Measurements from ENCODE around the gene JAM2. TPM values are rescaled to one million over a fixed set of nuclear protein-coding genes. Genes with fewer than 3 reads are reported as not detected.

The JAM2 gene
- total RNA-seq, 3 donors from 2014 or later (not counting 1 experiment from before 2014, with no cell fraction given) = 0.09 TPM; not detected in 2

GRCh38 chr21:25632296-25632695 lies 6.8 kb upstream of the JAM2 start:
- H3K4me3 Mint-ChIP-seq = no peak overlapping the region
- no peaks in the 10 kb centered on the region for H3K4me1 Mint-ChIP-seq
- Histone ChIP-seq H3K4me3 (ENCODE audit: low read length) (no peak overlapping the region), H3K36me3 (ENCODE audit: control insufficient read depth, insufficient read depth, low read length) (no peaks in the 10 kb centered on the region), H3K9me3 (ENCODE audit: control insufficient read depth, insufficient read depth, low read length) (no peaks in the 10 kb centered on the region), H3K27me3 (ENCODE audit: control insufficient read depth, insufficient read depth, low read length) (no peaks in the 10 kb centered on the region), H3K4me1 (ENCODE audit: control insufficient read depth, insufficient read depth, low read length) (no peaks in the 10 kb centered on the region), H3K27ac (ENCODE audit: low read length) (no peak overlapping the region)
- H3K27me3 Mint-ChIP-seq (ENCODE audit: low read depth in 2 of 2) = peaks cover 18 to 24% of the 10 kb centered on the region in 2 donors
- 90% methylated on average over 2 of the region's 2 CpGs for WGBS (ENCODE audit: insufficient coverage)
- no peaks in the 10 kb centered on the region for H3K9me3 Mint-ChIP-seq
- ATAC-seq = no peak
- no peak overlapping the region for H3K27ac Mint-ChIP-seq
- H3K36me3 Mint-ChIP-seq = no peaks in the 10 kb centered on the region
- intact Hi-C loops (cut with micrococcal nuclease) = no loop called here
- TF ChIP-seq CTCF (IDR thresholded peaks at IDR 0.05) = no peak
- no peak for DNase-seq

DNA sequence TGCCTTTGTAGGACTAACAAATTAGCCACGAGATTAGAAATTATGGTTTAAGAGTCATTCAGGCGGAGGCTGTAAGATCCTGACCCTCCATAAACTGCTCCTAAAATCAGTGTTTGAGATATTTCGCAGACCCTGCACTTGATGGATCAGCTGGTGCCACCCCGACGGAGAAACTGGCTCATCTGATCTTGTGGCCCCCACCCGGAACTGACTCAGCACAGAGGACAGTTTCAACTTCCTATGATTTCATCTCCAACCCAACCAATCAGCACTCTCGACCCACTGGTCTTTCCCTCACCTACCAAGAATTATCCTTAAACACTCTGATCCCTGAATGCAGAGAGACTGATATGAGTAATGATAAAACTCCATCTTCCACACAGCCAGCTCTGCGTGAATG lies 3.7 kb upstream of the JAM2 start:
- intact Hi-C loops (cut with micrococcal nuclease) = no loop called here
- H3K27ac ChIP-seq (ENCODE audit: low read length) = no peak overlapping the region
- no peaks in the 10 kb centered on the region for H3K36me3 Mint-ChIP-seq
- H3K27me3 ChIP-seq (ENCODE audit: control insufficient read depth, insufficient read depth, low read length) = peaks cover 2% of the 10 kb centered on the region
- no peak overlapping the region for H3K27ac Mint-ChIP-seq
- peaks cover 29 to 42% of the 10 kb centered on the region in 2 donors for H3K27me3 Mint-ChIP-seq (ENCODE audit: low read depth in 2 of 2)
- ATAC-seq = no peak
- no peaks in the 10 kb centered on the region for H3K9me3 Mint-ChIP-seq
- no peak overlapping the region for H3K4me3 Mint-ChIP-seq
- no peaks in the 10 kb centered on the region for H3K36me3 ChIP-seq (ENCODE audit: control insufficient read depth, insufficient read depth, low read length)
- peaks cover 7 to 16% of the 10 kb centered on the region in 2 donors for H3K4me1 Mint-ChIP-seq
- peaks cover 14% of the 10 kb centered on the region for H3K4me1 ChIP-seq (ENCODE audit: control insufficient read depth, insufficient read depth, low read length)
- 86% methylated on average over 8 of the region's 8 CpGs for WGBS (ENCODE audit: insufficient coverage)
- no peak for DNase-seq
- TF ChIP-seq CTCF (IDR thresholded peaks at IDR 0.05) = no peak
- no peaks in the 10 kb centered on the region for H3K9me3 ChIP-seq (ENCODE audit: control insufficient read depth, insufficient read depth, low read length)
- H3K4me3 ChIP-seq (ENCODE audit: low read length) = no peak overlapping the region

DNA sequence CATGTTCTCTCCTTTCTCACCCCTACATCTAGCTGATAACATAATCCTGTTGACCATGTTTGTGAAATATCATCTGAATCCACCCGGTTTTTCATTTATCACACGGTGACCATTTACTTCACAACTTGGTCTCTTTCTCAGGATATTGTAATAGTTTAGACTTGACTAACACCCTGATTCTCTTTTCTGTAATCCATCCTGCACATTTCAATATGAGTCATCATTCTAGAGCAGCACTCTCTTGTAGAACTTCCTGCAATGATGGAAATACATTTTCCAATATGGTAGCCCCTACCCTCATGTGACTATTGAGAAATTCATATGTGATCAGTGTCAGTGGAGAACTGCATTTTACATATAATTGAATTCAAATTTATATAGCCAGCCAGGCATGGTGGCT lies 2.3 kb upstream of the JAM2 start:
- no peaks in the 10 kb centered on the region for H3K9me3 ChIP-seq (ENCODE audit: control insufficient read depth, insufficient read depth, low read length)
- H3K9me3 Mint-ChIP-seq = no peaks in the 10 kb centered on the region
- 100% methylated on average over 1 of the region's 2 CpGs for WGBS (ENCODE audit: insufficient coverage)
- H3K27ac ChIP-seq (ENCODE audit: low read length) = no peak overlapping the region
- H3K27me3 ChIP-seq (ENCODE audit: control insufficient read depth, insufficient read depth, low read length) = peaks cover 5% of the 10 kb centered on the region
- no peak for DNase-seq
- H3K4me3 Mint-ChIP-seq = no peak overlapping the region
- no peak for TF ChIP-seq CTCF (IDR thresholded peaks at IDR 0.05)
- no peak overlapping the region for H3K4me3 ChIP-seq (ENCODE audit: low read length)
- peaks cover 14 to 22% of the 10 kb centered on the region in 2 donors for H3K4me1 Mint-ChIP-seq
- H3K36me3 Mint-ChIP-seq = no peaks in the 10 kb centered on the region
- no peak for ATAC-seq
- intact Hi-C loops (cut with micrococcal nuclease) = no loop called here
- no peaks in the 10 kb centered on the region for H3K36me3 ChIP-seq (ENCODE audit: control insufficient read depth, insufficient read depth, low read length)
- H3K27me3 Mint-ChIP-seq (ENCODE audit: low read depth in 2 of 2) = peaks cover 38 to 57% of the 10 kb centered on the region in 2 donors
- peaks cover 15% of the 10 kb centered on the region for H3K4me1 ChIP-seq (ENCODE audit: control insufficient read depth, insufficient read depth, low read length)
- H3K27ac Mint-ChIP-seq = no peak overlapping the region

Data from natural killer cell (primary cell).